Right lobe of liver (tissue), 4 donors: Measurements from ENCODE around the gene MOB2.

Source experiments
- CTCF ChIP-seq, 4 donors: fragments of 200-600 bp in 3 of 4; fragments of 450-650 bp in 1 of 4; IDR thresholded peaks; one replicate each; pipeline versions ENCODE4 v1.5.1 to v1.8.0; 2016 to 2022; ENCODE audit warnings: antibody characterized with exemption in 4 of 4, mild to moderate bottlenecking in 2 of 4
- POLR2A ChIP-seq: fragments of 450-650 bp; IDR thresholded peaks from one replicate; pipeline ENCODE4 v1.6.1; 2017; ENCODE audit warnings: antibody characterized with exemption, mild to moderate bottlenecking
- donor health status: DM: no; HTN: no; CAD: no.
- donor health status: DM: no; HTN: no; CAD: no.
- donor health status: DM: no; HTN: yes; CAD: no.

- TF ChIP-seq POLR2A (no peak), CTCF (IDR thresholded peaks at IDR 0.05) (no peak)
Measured at GRCh38 chr11:1459764-1460395, 26.7 kb downstream of the MOB2 start.
